Mesothelial cell of epicardium (in vitro differentiated cells): Measurements from ENCODE around the gene HS3ST6. TPM values are rescaled to one million over a fixed set of nuclear protein-coding genes. Genes with fewer than 3 reads are reported as not detected.

Experiments used
- DNase-seq, 2 experiments: peaks; one replicate each; pipeline ENCODE4 v3.0.0; 2021; ENCODE audit warnings: low spot score in 2 of 2; ENCODE audit not compliant: unreplicated experiment in 2 of 2
- H3K27ac Mint-ChIP-seq: 2 replicates; pipeline ENCODE4 v1.8.0; 2021; ENCODE audit warnings: mixed read lengths
- H3K27me3 Mint-ChIP-seq: 2 replicates; pipeline ENCODE4 v1.8.0; 2021; ENCODE audit warnings: low read depth, mixed read lengths
- H3K36me3 Mint-ChIP-seq: 2 replicates; pipeline ENCODE4 v1.8.0; 2021; ENCODE audit warnings: mixed read lengths
- H3K4me1 Mint-ChIP-seq: 2 replicates; pipeline ENCODE4 v1.8.0; 2021; ENCODE audit warnings: mixed read lengths
- H3K4me3 Mint-ChIP-seq: 2 replicates; pipeline ENCODE4 v1.8.0; 2021; ENCODE audit warnings: mild to moderate bottlenecking, moderate library complexity, mixed read lengths
- H3K9me3 Mint-ChIP-seq: 2 replicates; pipeline ENCODE4 v1.8.0; 2021; ENCODE audit warnings: mixed read lengths
- total RNA-seq: library from RNA; stranded (reverse); gene quantifications from 3 replicates; pipeline ENCODE4 v1.2.1, GENCODE V29; 2021
- TF ChIP-seq, protein P1 (sequence below): fragments of 200-600 bp; sonication (generic); IDR thresholded peaks from one replicate; pipeline ENCODE4 v1.5.0; 2021; ENCODE audit warnings: antibody characterized with exemption; ENCODE audit not compliant: unreplicated experiment

Gene HS3ST6
- total RNA-seq = 0.22 to 0.36 TPM in 2 of 3 replicates, not detected in the other

GRCh38 chr16:1918351-1919326 is at the start of gene HS3ST6:
HS3ST6 (minus strand) TSS chr16:1918415; CDS start chr16:1918323, 92 bp downstream.
- H3K27me3 Mint-ChIP-seq = peaks cover 90% of the 10 kb centered on the region
- H3K4me3 Mint-ChIP-seq = peak within 1 kb of the TSS; percentile 15

DNA sequence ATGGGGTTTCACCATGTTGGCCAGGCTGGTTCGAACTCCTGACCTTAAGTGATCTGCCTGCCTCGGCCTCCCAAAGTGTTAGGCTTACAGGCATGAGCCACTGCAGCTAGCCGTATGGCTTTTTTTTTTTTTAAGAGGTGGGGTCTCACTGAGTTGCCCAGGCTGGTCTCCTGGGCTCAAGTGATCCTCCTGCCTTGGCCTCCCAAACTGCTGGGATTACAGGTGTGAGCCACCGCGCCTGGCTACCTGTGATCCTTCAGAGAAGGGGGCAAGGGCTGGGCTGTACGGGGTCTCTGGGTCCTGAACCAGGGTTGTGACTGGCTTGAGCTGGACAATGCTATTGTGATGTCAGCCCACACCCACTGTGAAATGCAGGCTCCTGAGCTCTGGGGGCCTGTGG is 48.2 kb upstream of the HS3ST6 start, which contains the start of gene RNF151:
Gene RNF151 (plus strand): TSS at position 397 of the 400 bp plus-strand sequence. CDS start 26 bp downstream, outside the sequence.
- TF ChIP-seq, protein P1, sequence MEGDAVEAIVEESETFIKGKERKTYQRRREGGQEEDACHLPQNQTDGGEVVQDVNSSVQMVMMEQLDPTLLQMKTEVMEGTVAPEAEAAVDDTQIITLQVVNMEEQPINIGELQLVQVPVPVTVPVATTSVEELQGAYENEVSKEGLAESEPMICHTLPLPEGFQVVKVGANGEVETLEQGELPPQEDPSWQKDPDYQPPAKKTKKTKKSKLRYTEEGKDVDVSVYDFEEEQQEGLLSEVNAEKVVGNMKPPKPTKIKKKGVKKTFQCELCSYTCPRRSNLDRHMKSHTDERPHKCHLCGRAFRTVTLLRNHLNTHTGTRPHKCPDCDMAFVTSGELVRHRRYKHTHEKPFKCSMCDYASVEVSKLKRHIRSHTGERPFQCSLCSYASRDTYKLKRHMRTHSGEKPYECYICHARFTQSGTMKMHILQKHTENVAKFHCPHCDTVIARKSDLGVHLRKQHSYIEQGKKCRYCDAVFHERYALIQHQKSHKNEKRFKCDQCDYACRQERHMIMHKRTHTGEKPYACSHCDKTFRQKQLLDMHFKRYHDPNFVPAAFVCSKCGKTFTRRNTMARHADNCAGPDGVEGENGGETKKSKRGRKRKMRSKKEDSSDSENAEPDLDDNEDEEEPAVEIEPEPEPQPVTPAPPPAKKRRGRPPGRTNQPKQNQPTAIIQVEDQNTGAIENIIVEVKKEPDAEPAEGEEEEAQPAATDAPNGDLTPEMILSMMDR = no peak
- Mint-ChIP-seq H3K27ac (peak within 1 kb of the TSS; percentile 98), H3K4me3 (peak within 1 kb of the TSS; percentile 93), H3K27me3 (no peaks in the 10 kb centered on the region), H3K4me1 (peaks cover 26% of the 10 kb centered on the region), H3K9me3 (no peaks in the 10 kb centered on the region), H3K36me3 (peaks cover 6% of the 10 kb centered on the region)
- no peak for DNase-seq

More at GRCh38 chr16:1918351-1919326, at the start of gene HS3ST6:
- H3K9me3 Mint-ChIP-seq = no peaks in the 10 kb centered on the region
- peaks cover 15% of the 10 kb centered on the region for H3K4me1 Mint-ChIP-seq
- TF ChIP-seq, protein P1 = no peak
- H3K27ac Mint-ChIP-seq = no peak within 1 kb of the TSS
- no peak for DNase-seq
- H3K36me3 Mint-ChIP-seq = no peaks in the 10 kb centered on the region

- Mint-ChIP-seq H3K27ac (peak overlapping the region; percentile 98), H3K4me3 (peak overlapping the region; percentile 93), H3K9me3 (no peaks in the 10 kb centered on the region), H3K4me1 (peaks cover 28% of the 10 kb centered on the region), H3K36me3 (peaks cover 6% of the 10 kb centered on the region), H3K27me3 (no peaks in the 10 kb centered on the region)
- TF ChIP-seq, protein P1 = no peak
- DNase-seq = no peak
Observed at GRCh38 chr16:1965396-1966001, 47.3 kb upstream of the HS3ST6 start.

DNA sequence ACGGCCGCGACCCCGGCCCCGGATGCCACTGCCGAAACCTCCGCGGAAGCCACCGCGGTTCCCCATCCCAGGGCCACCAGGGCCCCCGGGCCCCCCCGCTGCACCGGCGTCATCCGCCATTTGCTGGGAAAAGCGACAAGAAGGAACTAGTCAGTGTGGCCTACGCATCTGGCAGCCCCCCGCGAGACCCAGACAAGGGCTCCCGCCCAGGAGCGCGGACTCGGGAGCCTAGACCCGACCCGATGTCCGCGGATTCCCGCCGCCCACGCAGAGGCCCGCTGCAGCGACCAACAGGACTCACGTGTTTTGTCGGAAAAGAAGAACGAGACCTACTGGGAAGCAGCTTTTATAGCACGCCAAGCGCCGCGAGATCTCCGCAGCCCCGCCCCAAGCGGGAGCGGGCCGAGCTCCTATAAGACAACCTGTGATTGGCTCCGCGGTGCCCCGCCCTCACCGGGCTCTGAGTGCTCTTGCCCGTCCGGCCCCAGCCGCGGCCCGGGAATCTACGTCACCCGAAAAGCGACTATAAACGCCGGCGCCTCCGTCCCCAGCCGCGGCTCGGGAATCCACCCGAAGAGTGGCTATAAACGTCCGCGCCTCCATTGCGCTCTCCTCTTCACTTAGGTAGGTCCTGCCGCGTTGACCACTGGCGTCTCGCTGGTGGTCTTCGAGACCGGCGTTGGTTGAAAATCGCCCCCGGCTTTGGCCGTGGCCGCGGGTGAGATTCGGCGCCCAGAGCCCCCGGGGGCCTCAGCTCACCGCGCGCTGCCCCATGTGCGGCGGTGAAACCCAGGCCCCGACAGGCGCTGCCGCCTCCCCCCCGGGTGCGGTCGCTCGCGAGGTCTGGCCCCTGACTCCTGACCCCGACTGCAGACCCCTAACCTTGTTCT is 46.5 kb upstream of the HS3ST6 start, which contains the start of gene RPS2:
Gene RPS2 (minus strand): TSS at position 321 of the 890 bp plus-strand sequence. CDS start 201 bp downstream, at position 120.
- peaks cover 34% of the 10 kb centered on the region for H3K4me1 Mint-ChIP-seq
- peak; percentile 99 to 100 for DNase-seq
- TF ChIP-seq, protein P1 = no peak
- H3K9me3 Mint-ChIP-seq = no peaks in the 10 kb centered on the region
- peaks cover 6% of the 10 kb centered on the region for H3K36me3 Mint-ChIP-seq
- H3K27ac Mint-ChIP-seq = peak within 1 kb of the TSS; percentile 98
- no peaks in the 10 kb centered on the region for H3K27me3 Mint-ChIP-seq
- H3K4me3 Mint-ChIP-seq = peak within 1 kb of the TSS; percentile 93
